B cell (primary cell): ENCODE results near the gene CALCOCO2. TPM values are rescaled to one million over a fixed set of nuclear protein-coding genes. Genes with fewer than 3 reads are reported as not detected.

ENCODE experiments used
- ATAC-seq: fragments of 200-7000 bp; cut with Tn5 transposase; one replicate; pipeline ENCODE4 v1.10.0; 2021; ENCODE audit warnings: low read depth, mild to moderate bottlenecking, moderate number of reproducible peaks, moderate library complexity
- CTCF ChIA-PET: fragments of 350-600 bp; sonication (Branson Sonifier 250); formaldehyde crosslinking; loops from one replicate; lab custom pipeline; 2021; ENCODE audit warnings: antibody characterized with exemption, inconsistent platforms; lab: Charles Lee
- POLR2A ChIA-PET: fragments of 350-600 bp; sonication (Branson Sonifier 250); formaldehyde crosslinking; loops from one replicate; lab custom pipeline; 2021; ENCODE audit warnings: antibody characterized with exemption; lab: Charles Lee
- DNase-seq: peaks from one replicate; pipeline ENCODE4 v3.0.0; 2013
- H2AFZ ChIP-seq: 2 replicates; pipeline ENCODE4 v1.6.1; 2012; ENCODE audit warnings: mild to moderate bottlenecking, low read depth, low read length; ENCODE audit not compliant: insufficient read depth, poor library complexity, severe bottlenecking
- H3K27ac ChIP-seq, 2 donors: 1 replicate in 1 of 2; 2 replicates in 1 of 2; pipeline ENCODE4 v1.5.1; 2012 to 2013; ENCODE audit warnings: low read length in 2 of 2, mild to moderate bottlenecking in 2 of 2, moderate library complexity in 1 of 2
- H3K27me3 ChIP-seq, 4 experiments: fragments of 200-600 bp in 1 of 4; sonication (generic) in 1 of 4; replicated peaks in 1 of 4; 1 replicate in 2 of 4; 2 replicates in 2 of 4; pipeline versions ENCODE4 v1.6.1 to v1.7.0; 2013 to 2016; ENCODE audit warnings: low read length in 3 of 4, mild to moderate bottlenecking in 2 of 4, mixed read lengths in 1 of 4, moderate library complexity in 1 of 4; ENCODE audit not compliant: insufficient read depth in 4 of 4, control insufficient read depth in 3 of 4; ENCODE audit errors: control extremely low read depth in 1 of 4
- H3K36me3 ChIP-seq, 2 experiments: replicated peaks in 1 of 2; 1 replicate in 1 of 2; 2 replicates in 1 of 2; pipeline versions ENCODE4 v1.6.1 to v1.7.1; 2013; ENCODE audit warnings: low read length in 1 of 2; ENCODE audit not compliant: insufficient read depth in 2 of 2, control insufficient read depth in 1 of 2; ENCODE audit errors: control extremely low read depth in 1 of 2, extremely low read depth in 1 of 2
- H3K4me1 ChIP-seq, 2 donors: fragments of 200-600 bp in 1 of 2; sonication (generic) in 1 of 2; 1 replicate in 1 of 2; 2 replicates in 1 of 2; pipeline versions ENCODE4 v1.5.1 to v1.6.1; 2013 to 2017; ENCODE audit warnings: low read length in 2 of 2; ENCODE audit not compliant: control insufficient read depth in 2 of 2, insufficient read depth in 2 of 2
- H3K4me2 ChIP-seq: replicated peaks from 2 replicates; pipeline ENCODE3; 2012; ENCODE audit warnings: mild to moderate bottlenecking, low read depth, low read length; ENCODE audit not compliant: poor library complexity, severe bottlenecking
- H3K4me3 ChIP-seq, 5 experiments: fragments of 200-600 bp in 1 of 5; sonication (generic) in 1 of 5; 1 replicate in 3 of 5; 2 replicates in 2 of 5; pipeline versions ENCODE4 v1.5.1 to v1.7.0; 2011 to 2016; ENCODE audit warnings: low read length in 4 of 5, mild to moderate bottlenecking in 4 of 5, low read depth in 2 of 5, control low read depth in 1 of 5, moderate library complexity in 1 of 5; ENCODE audit not compliant: insufficient read depth in 1 of 5; ENCODE audit errors: control extremely low read depth in 1 of 5, extremely low read depth in 1 of 5
- H3K79me2 ChIP-seq: fragments of 200-600 bp; sonication (generic); one replicate; pipeline ENCODE4 v1.6.0; 2016; ENCODE audit warnings: low read length; ENCODE audit not compliant: control insufficient read depth, insufficient read depth
- H3K9ac ChIP-seq: fragments of 200-600 bp; sonication (generic); 2 replicates; pipeline ENCODE4 v1.6.1; 2017; ENCODE audit warnings: mild to moderate bottlenecking, low read length, moderate library complexity
- H3K9me3 ChIP-seq, 3 donors: one replicate each; pipeline versions ENCODE4 v1.6.1 to v1.7.1; 2013; ENCODE audit warnings: low read length in 2 of 3; ENCODE audit not compliant: control insufficient read depth in 2 of 3, insufficient read depth in 1 of 3; ENCODE audit errors: control extremely low read depth in 1 of 3
- H4K20me1 ChIP-seq: 2 replicates; pipeline ENCODE4 v1.6.0; 2012; ENCODE audit warnings: mild to moderate bottlenecking, low read length; ENCODE audit not compliant: insufficient read depth, control insufficient read depth, poor library complexity, severe bottlenecking
- H3K27ac Mint-ChIP-seq: one replicate; pipeline ENCODE4 v1.8.0; 2021; ENCODE audit warnings: mixed read lengths
- H3K27me3 Mint-ChIP-seq: one replicate; pipeline ENCODE4 v1.8.0; 2021; ENCODE audit warnings: mixed read lengths
- H3K4me1 Mint-ChIP-seq: one replicate; pipeline ENCODE4 v1.8.0; 2021; ENCODE audit warnings: mixed read lengths
- H3K4me3 Mint-ChIP-seq: one replicate; pipeline ENCODE4 v1.8.0; 2021; ENCODE audit warnings: mixed read lengths
- H3K9me3 Mint-ChIP-seq: one replicate; pipeline ENCODE4 v1.8.0; 2022; ENCODE audit warnings: mixed read lengths; ENCODE audit not compliant: insufficient read depth
- CTCF ChIP-seq: fragments of 200-600 bp; IDR thresholded peaks from one replicate; pipeline ENCODE4 v1.8.0; 2022; ENCODE audit warnings: antibody characterized with exemption, mild to moderate bottlenecking
- EZH2 ChIP-seq: IDR thresholded peaks from 2 replicates; pipeline ENCODE4 v1.6.1; 2012; ENCODE audit warnings: borderline replicate concordance, low read depth, mild to moderate bottlenecking, moderate library complexity, low read length; ENCODE audit not compliant: insufficient read depth, poor library complexity, severe bottlenecking
- WGBS: methylation state at CpG from one replicate; pipeline ENCODE4 v1.1.5; 2013; ENCODE audit warnings: missing lambda C conversion rate; ENCODE audit not compliant: insufficient coverage; 5-methylcytosine and 5-hydroxymethylcytosine counted together
- intact Hi-C: fragments of 100-400 bp; cut with micrococcal nuclease; formaldehyde crosslinking; loops from one replicate; pipeline ENCODE4 v1.10.0; 2022
- polyA plus RNA-seq: library from polyadenylated mRNA; depleted of rRNA; stranded (reverse); fragments of >200 nt; gene quantifications from 2 replicates; pipeline ENCODE4 v1.2.3, GENCODE V29; 2012
- total RNA-seq, 2 donors: library from RNA; stranded (reverse); fragments of 120-200 nt in 1 of 2; gene quantifications; 1 replicate in 1 of 2; 2 replicates in 1 of 2; pipeline versions ENCODE4 v1.2.3 to v1.2.4, GENCODE V29; 2013 to 2022

Gene CALCOCO2
- total and polyA plus RNA-seq, 2 donors (not counting 1 experiment from before 2014, with no cell fraction given), result 49.6 to 148 TPM

DNA sequence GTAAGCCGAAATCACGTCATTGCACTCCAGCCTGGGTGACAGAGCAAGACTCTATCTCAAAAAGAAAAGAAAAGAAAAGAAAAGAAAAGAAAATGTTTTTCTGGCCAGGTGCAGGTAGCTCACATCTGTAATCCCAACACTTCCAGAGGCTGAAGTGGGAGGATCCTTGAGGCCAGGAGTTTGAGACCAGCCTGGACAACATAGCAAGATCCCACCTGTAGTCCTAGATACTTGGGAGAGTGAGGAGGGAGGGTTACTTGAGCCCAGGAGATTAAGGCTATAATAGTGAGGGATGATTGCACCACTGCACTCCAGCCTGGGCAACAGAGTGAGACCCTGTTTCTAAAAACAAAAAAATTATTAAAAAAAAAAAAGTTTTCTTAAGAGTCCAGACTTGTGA lies 59.3 kb downstream of the CALCOCO2 start:
- ATAC-seq (no peak), DNase-seq (no peak)
- intact Hi-C loops, result loop anchor here (5.0 kb wide), 1 partner anchor 1507 kb away; the partner anchor contains the start of gene LRRC59
- peaks cover 0 to 2% of the 10 kb centered on the region in 2 experiments for H3K36me3 ChIP-seq
- Mint-ChIP-seq H3K4me1 (peaks cover 23% of the 10 kb centered on the region), H3K27me3 (no peaks in the 10 kb centered on the region), H3K27ac (no peak overlapping the region), H3K9me3 (no peaks in the 10 kb centered on the region), H3K4me3 (peak overlapping the region; percentile 26)
- POLR2A ChIA-PET, result interaction anchor here (0.6 kb wide), 1 partner anchor 19 kb away, joined by 6 read pairs; no protein-coding TSS in a partner anchor
- H3K27me3 ChIP-seq, result no peaks in the 10 kb centered on the region
- no peak overlapping the region for H2AFZ ChIP-seq
- H3K27ac ChIP-seq, result no peak overlapping the region
- TF ChIP-seq CTCF (no peak), EZH2 (no peak)
- H3K4me3 ChIP-seq, result no peak overlapping the region
- H3K4me2 ChIP-seq, result no peak overlapping the region
- CTCF ChIA-PET, result interaction anchor here (2.3 to 23.0 kb wide), 3 partner anchors 11 to 212 kb away, joined by 7 to 730 read pairs (median 20); partner anchors contain the start of gene TTLL6
- H4K20me1 ChIP-seq, result no peaks in the 10 kb centered on the region
- no peaks in the 10 kb centered on the region for H3K9me3 ChIP-seq
- peaks cover 17 to 23% of the 10 kb centered on the region in 2 donors for H3K4me1 ChIP-seq
- no CpG with 5 or more reads among the region's 2 CpGs for WGBS
- H3K79me2 ChIP-seq, result no peaks in the 10 kb centered on the region
- no peak overlapping the region for H3K9ac ChIP-seq

- Mint-ChIP-seq H3K4me3 (peak overlapping the region; percentile 95), H3K9me3 (no peaks in the 10 kb centered on the region), H3K4me1 (peaks cover 23% of the 10 kb centered on the region), H3K27me3 (no peaks in the 10 kb centered on the region), H3K27ac (peak overlapping the region; percentile 93)
- H4K20me1 ChIP-seq, result no peaks in the 10 kb centered on the region
- H3K36me3 ChIP-seq, result peaks cover 7 to 19% of the 10 kb centered on the region in 2 experiments
- H3K4me1 ChIP-seq, result peaks cover 17 to 23% of the 10 kb centered on the region in 2 donors
- no peaks in the 10 kb centered on the region for H3K27me3 ChIP-seq
- WGBS, result 0% methylated on average over 15 of the region's 24 CpGs
- DNase-seq (no peak), ATAC-seq (no peak)
- H3K9me3 ChIP-seq, result no peaks in the 10 kb centered on the region
- H3K27ac ChIP-seq, result peak overlapping the region; percentile 88
- peak overlapping the region; percentile 75 for H3K9ac ChIP-seq
- POLR2A ChIA-PET, result interaction anchor here (0.7 to 3.7 kb wide), 5 partner anchors 14 to 73 kb away, joined by 3 to 30 read pairs (median 5); partner anchors contain the start of genes SNF8 and UBE2Z
- H3K79me2 ChIP-seq, result no peaks in the 10 kb centered on the region
- intact Hi-C loops, result loop anchor here (1.0 to 5.0 kb wide), 6 partner anchors 15 to 1504 kb away; partner anchors contain the start of genes CALCOCO2, LRRC59, SNF8 and UBE2Z
- peak overlapping the region; percentile 90 for H3K4me2 ChIP-seq
- TF ChIP-seq CTCF (no peak), EZH2 (no peak)
- CTCF ChIA-PET, result interaction anchor here (1.1 to 2.4 kb wide), 9 partner anchors 9 to 88 kb away, joined by 3 to 12 read pairs (median 6); partner anchors contain the start of gene UBE2Z
- peak overlapping the region; percentile 96 for H2AFZ ChIP-seq
- H3K4me3 ChIP-seq, result peak overlapping the region; percentile 31 to 85 (median 75)
Measured at GRCh38 chr17:48892940-48893645, 62.3 kb downstream of the CALCOCO2 start.
